Measurements from ENCODE around the gene TAOK1. TPM values are rescaled to one million over a fixed set of nuclear protein-coding genes. Genes with fewer than 3 reads are reported as not detected.

The TAOK1 gene
- total RNA-seq, 1 experiment from 2014 or later: 87.1 TPM

DNA sequence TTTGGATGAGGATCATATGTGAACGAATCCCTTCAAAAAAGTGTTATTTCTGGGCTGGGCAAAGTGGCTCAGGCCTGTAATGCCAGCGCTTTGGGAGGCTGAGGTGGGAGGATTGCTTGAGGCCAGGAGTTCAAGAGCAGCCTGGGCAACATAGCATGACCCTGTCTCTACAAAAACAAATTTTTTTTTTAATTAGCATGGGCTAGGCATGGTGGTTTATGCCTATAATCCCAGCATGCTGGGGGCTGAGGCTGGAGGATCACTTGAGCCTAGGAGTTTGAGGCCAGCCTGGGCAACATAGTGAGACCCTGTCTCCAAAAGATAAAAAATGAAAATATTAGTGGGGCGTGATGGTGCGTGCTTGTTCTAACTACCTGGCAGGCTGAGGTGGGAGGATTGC lies 4.6 kb downstream of the TAOK1 start:
- CTCF ChIA-PET: interaction anchor here (1.8 kb wide), 1 partner anchor 25 kb away, joined by 4 read pairs; no protein-coding TSS in a partner anchor

DNA sequence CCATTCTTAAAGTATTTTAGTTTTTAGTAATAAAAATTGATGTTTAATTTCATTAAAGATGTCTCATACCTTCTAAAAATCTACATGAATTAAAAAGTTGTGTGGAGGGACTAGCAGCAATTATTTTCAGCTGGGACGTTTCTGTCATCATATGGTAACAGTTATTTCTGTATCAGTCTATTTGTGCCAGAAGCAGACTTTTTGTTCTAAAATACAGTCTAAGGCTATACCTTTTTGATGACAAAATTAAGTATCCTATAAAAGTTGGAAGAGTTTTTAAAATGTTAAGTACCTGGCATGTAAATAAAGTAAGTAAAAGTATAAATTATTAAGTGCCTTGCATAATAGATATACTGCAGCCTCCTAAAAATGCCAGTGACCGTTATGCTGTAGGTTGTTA lies 5.9 kb downstream of the TAOK1 start:
- peaks cover 4% of the 10 kb centered on the region; the same call in 1 of the 2 replicates for H3K9me3 Mint-ChIP-seq
- DNase-seq (ENCODE audit: low spot score) (no peak), ATAC-seq (no peak)
- H3K27me3 Mint-ChIP-seq (ENCODE audit: low read depth): no peaks in the 10 kb centered on the region
- H3K27ac Mint-ChIP-seq: no peak overlapping the region
- peaks cover 10% of the 10 kb centered on the region for H3K36me3 Mint-ChIP-seq
- TF ChIP-seq AR (CRISPR knock-in tag; IDR thresholded peaks at IDR 0.05): no peak
- no peak for TF ChIP-seq AFF4 (CRISPR knock-in tag; IDR thresholded peaks at IDR 0.05; ENCODE audit: borderline replicate concordance)
- TF ChIP-seq KAT7 (CRISPR knock-in tag; IDR thresholded peaks at IDR 0.05; ENCODE audit: borderline replicate concordance): no peak
- TF ChIP-seq IRF1 (CRISPR knock-in tag; IDR thresholded peaks at IDR 0.05): no peak
- TF ChIP-seq, protein P1, sequence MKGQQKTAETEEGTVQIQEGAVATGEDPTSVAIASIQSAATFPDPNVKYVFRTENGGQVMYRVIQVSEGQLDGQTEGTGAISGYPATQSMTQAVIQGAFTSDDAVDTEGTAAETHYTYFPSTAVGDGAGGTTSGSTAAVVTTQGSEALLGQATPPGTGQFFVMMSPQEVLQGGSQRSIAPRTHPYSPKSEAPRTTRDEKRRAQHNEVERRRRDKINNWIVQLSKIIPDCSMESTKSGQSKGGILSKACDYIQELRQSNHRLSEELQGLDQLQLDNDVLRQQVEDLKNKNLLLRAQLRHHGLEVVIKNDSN (CRISPR knock-in tag; IDR thresholded peaks at IDR 0.05): no peak
- TF ChIP-seq NFYB (CRISPR knock-in tag; conservative IDR thresholded peaks at IDR 0.05; ENCODE audit: low read depth): no peak
- no peak for TF ChIP-seq ZBTB43 (CRISPR knock-in tag; IDR thresholded peaks at IDR 0.05)
- no peak for TF ChIP-seq ZNF423 (CRISPR knock-in tag; IDR thresholded peaks at IDR 0.05)
- no peak for TF ChIP-seq CBFB (CRISPR knock-in tag; IDR thresholded peaks at IDR 0.05; ENCODE audit: low read depth)
- TF ChIP-seq, protein P2, sequence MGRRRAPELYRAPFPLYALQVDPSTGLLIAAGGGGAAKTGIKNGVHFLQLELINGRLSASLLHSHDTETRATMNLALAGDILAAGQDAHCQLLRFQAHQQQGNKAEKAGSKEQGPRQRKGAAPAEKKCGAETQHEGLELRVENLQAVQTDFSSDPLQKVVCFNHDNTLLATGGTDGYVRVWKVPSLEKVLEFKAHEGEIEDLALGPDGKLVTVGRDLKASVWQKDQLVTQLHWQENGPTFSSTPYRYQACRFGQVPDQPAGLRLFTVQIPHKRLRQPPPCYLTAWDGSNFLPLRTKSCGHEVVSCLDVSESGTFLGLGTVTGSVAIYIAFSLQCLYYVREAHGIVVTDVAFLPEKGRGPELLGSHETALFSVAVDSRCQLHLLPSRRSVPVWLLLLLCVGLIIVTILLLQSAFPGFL (CRISPR knock-in tag; IDR thresholded peaks at IDR 0.05; ENCODE audit: borderline replicate concordance): no peak
- TF ChIP-seq MAX (CRISPR knock-in tag; IDR thresholded peaks at IDR 0.05): no peak
- TF ChIP-seq, protein P3, sequence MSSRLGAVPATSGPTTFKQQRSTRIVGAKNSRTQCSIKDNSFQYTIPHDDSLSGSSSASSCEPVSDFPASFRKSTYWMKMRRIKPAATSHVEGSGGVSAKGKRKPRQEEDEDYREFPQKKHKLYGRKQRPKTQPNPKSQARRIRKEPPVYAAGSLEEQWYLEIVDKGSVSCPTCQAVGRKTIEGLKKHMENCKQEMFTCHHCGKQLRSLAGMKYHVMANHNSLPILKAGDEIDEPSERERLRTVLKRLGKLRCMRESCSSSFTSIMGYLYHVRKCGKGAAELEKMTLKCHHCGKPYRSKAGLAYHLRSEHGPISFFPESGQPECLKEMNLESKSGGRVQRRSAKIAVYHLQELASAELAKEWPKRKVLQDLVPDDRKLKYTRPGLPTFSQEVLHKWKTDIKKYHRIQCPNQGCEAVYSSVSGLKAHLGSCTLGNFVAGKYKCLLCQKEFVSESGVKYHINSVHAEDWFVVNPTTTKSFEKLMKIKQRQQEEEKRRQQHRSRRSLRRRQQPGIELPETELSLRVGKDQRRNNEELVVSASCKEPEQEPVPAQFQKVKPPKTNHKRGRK (CRISPR knock-in tag; IDR thresholded peaks at IDR 0.05; ENCODE audit: borderline replicate concordance): no peak
- TF ChIP-seq ELF4 (CRISPR knock-in tag; IDR thresholded peaks at IDR 0.05; ENCODE audit: low read depth): no peak
- H3K4me1 Mint-ChIP-seq: peaks cover 22% of the 10 kb centered on the region
- no peak overlapping the region for H3K4me3 Mint-ChIP-seq
- POLR2A ChIA-PET: no interaction called here
- CTCF ChIA-PET: no interaction called here

More for the DNA sequence above, 4.6 kb downstream of the TAOK1 start:
- H3K27me3 Mint-ChIP-seq (ENCODE audit: low read depth): no peaks in the 10 kb centered on the region
- POLR2A ChIA-PET: no interaction called here
- H3K9me3 Mint-ChIP-seq: no peaks in the 10 kb centered on the region
- peak; percentile 71; the same call in 1 of the 2 replicates for TF ChIP-seq GTF2I (CRISPR knock-in tag; conservative IDR thresholded peaks at IDR 0.05)
- peak; percentile 71; the same call in 1 of the 2 replicates for TF ChIP-seq ZNF121 (CRISPR knock-in tag; IDR thresholded peaks at IDR 0.05)
- no peak for TF ChIP-seq RELA (CRISPR knock-in tag; IDR thresholded peaks at IDR 0.05; ENCODE audit: borderline replicate concordance)
- no peak for TF ChIP-seq TEAD4 (CRISPR knock-in tag; IDR thresholded peaks at IDR 0.05)
- no peak for TF ChIP-seq MYBL2 (CRISPR knock-in tag; IDR thresholded peaks at IDR 0.05)
- TF ChIP-seq, protein P4, sequence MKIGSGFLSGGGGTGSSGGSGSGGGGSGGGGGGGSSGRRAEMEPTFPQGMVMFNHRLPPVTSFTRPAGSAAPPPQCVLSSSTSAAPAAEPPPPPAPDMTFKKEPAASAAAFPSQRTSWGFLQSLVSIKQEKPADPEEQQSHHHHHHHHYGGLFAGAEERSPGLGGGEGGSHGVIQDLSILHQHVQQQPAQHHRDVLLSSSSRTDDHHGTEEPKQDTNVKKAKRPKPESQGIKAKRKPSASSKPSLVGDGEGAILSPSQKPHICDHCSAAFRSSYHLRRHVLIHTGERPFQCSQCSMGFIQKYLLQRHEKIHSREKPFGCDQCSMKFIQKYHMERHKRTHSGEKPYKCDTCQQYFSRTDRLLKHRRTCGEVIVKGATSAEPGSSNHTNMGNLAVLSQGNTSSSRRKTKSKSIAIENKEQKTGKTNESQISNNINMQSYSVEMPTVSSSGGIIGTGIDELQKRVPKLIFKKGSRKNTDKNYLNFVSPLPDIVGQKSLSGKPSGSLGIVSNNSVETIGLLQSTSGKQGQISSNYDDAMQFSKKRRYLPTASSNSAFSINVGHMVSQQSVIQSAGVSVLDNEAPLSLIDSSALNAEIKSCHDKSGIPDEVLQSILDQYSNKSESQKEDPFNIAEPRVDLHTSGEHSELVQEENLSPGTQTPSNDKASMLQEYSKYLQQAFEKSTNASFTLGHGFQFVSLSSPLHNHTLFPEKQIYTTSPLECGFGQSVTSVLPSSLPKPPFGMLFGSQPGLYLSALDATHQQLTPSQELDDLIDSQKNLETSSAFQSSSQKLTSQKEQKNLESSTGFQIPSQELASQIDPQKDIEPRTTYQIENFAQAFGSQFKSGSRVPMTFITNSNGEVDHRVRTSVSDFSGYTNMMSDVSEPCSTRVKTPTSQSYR (CRISPR knock-in tag; IDR thresholded peaks at IDR 0.05): no peak
- no peak overlapping the region for H3K27ac Mint-ChIP-seq
- peaks cover 3% of the 10 kb centered on the region; the same call in 1 of the 2 replicates for H3K36me3 Mint-ChIP-seq
- ATAC-seq (no peak), DNase-seq (ENCODE audit: low spot score) (no peak)
- H3K4me3 Mint-ChIP-seq: no peak overlapping the region
- peaks cover 25% of the 10 kb centered on the region for H3K4me1 Mint-ChIP-seq
